GM10248 (cell line): ENCODE data around the gene ZNF423.
"Not testable (repeated sequence)": the region's sequence is repeated elsewhere in the genome, so short reads cannot be mapped to it uniquely, and the experiment has no call there.

Experiments used
- CTCF ChIA-PET: fragments of 300-600 bp; sonication (Branson Sonifier 250); formaldehyde crosslinking; extraction: SDS; loops from one replicate; lab custom pipeline; 2021; ENCODE audit warnings: antibody characterized with exemption; lab: Yijun Ruan, JAX
- POLR2A ChIA-PET: fragments of 350-650 bp; sonication (Branson Sonifier 250); formaldehyde crosslinking; extraction: SDS; loops from one replicate; lab custom pipeline; 2020; ENCODE audit warnings: antibody characterized with exemption; lab: Yijun Ruan, JAX
- DNase-seq: peaks from one replicate; pipeline ENCODE4 v3.0.0; 2012; ENCODE audit errors: extremely low spot score
- CTCF ChIP-seq: IDR thresholded peaks from 2 replicates; pipeline ENCODE4 v1.5.1; 2012; ENCODE audit warnings: mild to moderate bottlenecking, low read depth; ENCODE audit errors: extremely low read depth, missing control alignments, control extremely low read depth

Gene ZNF423

GRCh38 chr16:49574826-49575225 lies 281.1 kb downstream of the ZNF423 start:
- no peak for TF ChIP-seq CTCF
- ChIA-PET POLR2A (interaction anchor here (1.1 kb wide), 1 partner anchor 10 kb away, joined by 3 read pairs; no protein-coding TSS in a partner anchor), CTCF (interaction anchor here (0.9 to 1.5 kb wide), 4 partner anchors 10 to 177 kb away, joined by 3 to 4 read pairs (median 3); no protein-coding TSS in a partner anchor)
- DNase-seq = no peak

- ChIA-PET POLR2A (no interaction called here), CTCF (interaction anchor here (3.1 kb wide), 1 partner anchor 25 kb away, joined by 16 read pairs; no protein-coding TSS in a partner anchor)
- DNase-seq = no peak
- TF ChIP-seq CTCF = no peak
Observed at GRCh38 chr16:49567950-49568349, 288.0 kb downstream of the ZNF423 start.

GRCh38 chr16:49566432-49566831 lies 289.5 kb downstream of the ZNF423 start:
- CTCF ChIA-PET = interaction anchor here (3.1 kb wide), 1 partner anchor 26 kb away, joined by 16 read pairs; no protein-coding TSS in a partner anchor
- POLR2A ChIA-PET = no interaction called here
- TF ChIP-seq CTCF = no peak
- no peak for DNase-seq

- no peak for DNase-seq
- ChIA-PET POLR2A (no interaction called here), CTCF (no interaction called here)
- TF ChIP-seq CTCF = no peak
Observed at GRCh38 chr16:49564496-49565229, 291.2 kb downstream of the ZNF423 start.

- no peak for DNase-seq
- no peak for TF ChIP-seq CTCF
- CTCF ChIA-PET = interaction anchor here (1.0 kb wide), 1 partner anchor 155 kb away, joined by 3 read pairs; no protein-coding TSS in a partner anchor
- POLR2A ChIA-PET = no interaction called here
Observed at GRCh38 chr16:49563666-49564065, 292.2 kb downstream of the ZNF423 start.

- DNase-seq, POLR2A ChIA-PET: not testable (repeated sequence)
- CTCF ChIA-PET = interaction anchor here (1.0 kb wide), 1 partner anchor 155 kb away, joined by 3 read pairs; no protein-coding TSS in a partner anchor
Observed at GRCh38 chr16:49562894-49563293, 293.0 kb downstream of the ZNF423 start.

GRCh38 chr16:49562228-49562627 lies 293.7 kb downstream of the ZNF423 start:
- TF ChIP-seq CTCF = no peak
- DNase-seq = no peak
- ChIA-PET CTCF (no interaction called here), POLR2A (no interaction called here)
